HCT116 (cell line): Measurements from ENCODE around the gene GBGT1.

Experiments
- CEBPB ChIP-seq: IDR thresholded peaks from 2 replicates; pipeline ENCODE4 v1.6.1; 2012; ENCODE audit warnings: low read depth
- EGR1 ChIP-seq: IDR thresholded peaks from 2 replicates; pipeline ENCODE4 v1.6.1; 2012; ENCODE audit warnings: low read depth
- EZH2 ChIP-seq: fragments of 200-600 bp; sonication (generic); IDR thresholded peaks from 2 replicates; pipeline ENCODE4 v1.6.1; 2017; ENCODE audit warnings: antibody characterized with exemption, mixed run types
- EZH2phosphoT487 ChIP-seq: fragments of 200-600 bp; IDR thresholded peaks from 2 replicates; pipeline ENCODE4 v1.6.1; 2018; ENCODE audit warnings: antibody characterized with exemption, borderline replicate concordance
- FOSL1 ChIP-seq: IDR thresholded peaks from 2 replicates; pipeline ENCODE4 v1.6.1; 2012; ENCODE audit warnings: low read depth
- JUND ChIP-seq: IDR thresholded peaks from 2 replicates; pipeline ENCODE4 v1.6.1; 2012
- POLR2A ChIP-seq: IDR thresholded peaks from 2 replicates; pipeline ENCODE4 v1.7.0; 2011; ENCODE audit warnings: borderline replicate concordance; ENCODE audit not compliant: insufficient read depth, insufficient read length; ENCODE audit errors: extremely low read depth
- POLR2AphosphoS5 ChIP-seq: IDR thresholded peaks from 2 replicates; pipeline ENCODE4 v1.6.1; 2011; ENCODE audit warnings: mild to moderate bottlenecking, low read depth, low read length, moderate library complexity
- RAD21 ChIP-seq: IDR thresholded peaks from 2 replicates; pipeline ENCODE4 v1.6.1; 2012; ENCODE audit warnings: low read depth, mild to moderate bottlenecking
- SP1 ChIP-seq: IDR thresholded peaks from 2 replicates; pipeline ENCODE4 v1.6.1; 2012; ENCODE audit warnings: low read depth
- SRF ChIP-seq: IDR thresholded peaks from 2 replicates; pipeline ENCODE4 v1.6.1; 2012; ENCODE audit warnings: low read depth
- TF ChIP-seq, protein P1 (sequence below), 3 experiments: fragments of 200-600 bp in 1 of 3; sonication (generic) in 1 of 3; IDR thresholded peaks in 2 of 3; conservative IDR thresholded peaks in 1 of 3; 2 replicates each; pipeline ENCODE4 v1.5.1; 2012 to 2017; ENCODE audit warnings: low read depth in 2 of 3, low read length in 2 of 3, antibody characterized with exemption in 1 of 3, borderline replicate concordance in 1 of 3, control low read depth in 1 of 3, mild to moderate bottlenecking in 1 of 3, mixed read lengths in 1 of 3, mixed run types in 1 of 3, moderate library complexity in 1 of 3; ENCODE audit not compliant: insufficient read depth in 1 of 3

DNA sequence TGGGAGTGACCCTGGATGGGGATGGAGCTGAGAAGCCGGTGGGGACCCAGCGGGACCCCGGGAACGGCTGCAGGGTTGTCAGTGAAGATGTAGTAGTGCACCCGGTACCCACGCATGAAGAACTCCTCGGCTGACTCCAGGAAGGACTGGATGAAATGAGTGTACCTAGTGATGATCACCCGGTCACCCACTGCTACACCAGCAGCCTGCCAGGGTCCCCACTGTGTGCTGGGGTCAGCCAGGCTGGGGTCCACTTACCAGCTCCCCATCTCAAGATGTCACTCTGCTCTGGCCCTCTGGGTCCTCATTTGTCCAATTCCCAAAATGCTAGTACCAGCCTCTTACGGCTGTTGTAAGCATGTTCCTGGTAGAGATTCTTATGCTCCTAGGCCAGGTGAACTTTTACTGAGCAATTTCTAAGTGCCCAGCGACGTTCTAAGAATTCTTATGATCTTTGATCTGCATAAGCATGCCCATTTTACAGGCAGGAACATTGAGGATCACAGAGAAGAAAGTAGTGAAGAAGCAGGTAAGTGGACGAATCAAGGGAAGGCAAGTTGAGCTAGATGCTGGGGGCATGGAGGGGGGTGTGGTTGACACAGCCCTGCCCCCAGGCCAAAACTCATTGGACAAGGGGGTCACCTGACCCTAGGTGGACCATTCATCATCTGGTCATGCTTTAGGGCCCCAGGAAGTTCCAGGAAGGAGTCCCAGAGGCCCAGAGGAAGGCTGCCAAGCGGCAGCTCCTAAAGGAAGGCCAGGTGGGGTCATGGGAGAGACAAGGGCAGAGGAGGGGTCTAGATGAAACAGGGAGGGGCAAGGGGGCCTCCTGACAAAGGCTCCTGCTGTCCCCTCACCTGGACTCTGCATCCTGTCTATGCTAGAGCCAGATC lies 9.4 kb downstream of the GBGT1 start:
- TF ChIP-seq, protein P1, sequence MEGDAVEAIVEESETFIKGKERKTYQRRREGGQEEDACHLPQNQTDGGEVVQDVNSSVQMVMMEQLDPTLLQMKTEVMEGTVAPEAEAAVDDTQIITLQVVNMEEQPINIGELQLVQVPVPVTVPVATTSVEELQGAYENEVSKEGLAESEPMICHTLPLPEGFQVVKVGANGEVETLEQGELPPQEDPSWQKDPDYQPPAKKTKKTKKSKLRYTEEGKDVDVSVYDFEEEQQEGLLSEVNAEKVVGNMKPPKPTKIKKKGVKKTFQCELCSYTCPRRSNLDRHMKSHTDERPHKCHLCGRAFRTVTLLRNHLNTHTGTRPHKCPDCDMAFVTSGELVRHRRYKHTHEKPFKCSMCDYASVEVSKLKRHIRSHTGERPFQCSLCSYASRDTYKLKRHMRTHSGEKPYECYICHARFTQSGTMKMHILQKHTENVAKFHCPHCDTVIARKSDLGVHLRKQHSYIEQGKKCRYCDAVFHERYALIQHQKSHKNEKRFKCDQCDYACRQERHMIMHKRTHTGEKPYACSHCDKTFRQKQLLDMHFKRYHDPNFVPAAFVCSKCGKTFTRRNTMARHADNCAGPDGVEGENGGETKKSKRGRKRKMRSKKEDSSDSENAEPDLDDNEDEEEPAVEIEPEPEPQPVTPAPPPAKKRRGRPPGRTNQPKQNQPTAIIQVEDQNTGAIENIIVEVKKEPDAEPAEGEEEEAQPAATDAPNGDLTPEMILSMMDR (IDR thresholded peaks at IDR 0.05 in 2 of 3, conservative IDR thresholded peaks at IDR 0.05 in 1 of 3; ENCODE audit: borderline replicate concordance in 1 of 3, insufficient read depth in 1 of 3, low read depth in 2 of 3, low read length in 2 of 3), result no peak
- TF ChIP-seq EZH2, result no peak
- TF ChIP-seq SP1, result no peak
- no peak for TF ChIP-seq JUND
- no peak for TF ChIP-seq SRF
- no peak for TF ChIP-seq EZH2phosphoT487
- no peak for TF ChIP-seq POLR2A
- no peak for TF ChIP-seq EGR1
- TF ChIP-seq FOSL1, result no peak
- no peak for TF ChIP-seq CEBPB
- no peak for TF ChIP-seq POLR2AphosphoS5
- TF ChIP-seq RAD21, result no peak
